ENCODE results near the gene AADAC. TPM values are rescaled to one million over a fixed set of nuclear protein-coding genes. Genes with fewer than 3 reads are reported as not detected.
"Not testable (repeated sequence)": the region's sequence is repeated elsewhere in the genome, so short reads cannot be mapped to it uniquely, and the experiment has no call there.

Gene AADAC
- polyA plus RNA-seq, 2 donors, result 0.75 to 0.82 TPM

DNA sequence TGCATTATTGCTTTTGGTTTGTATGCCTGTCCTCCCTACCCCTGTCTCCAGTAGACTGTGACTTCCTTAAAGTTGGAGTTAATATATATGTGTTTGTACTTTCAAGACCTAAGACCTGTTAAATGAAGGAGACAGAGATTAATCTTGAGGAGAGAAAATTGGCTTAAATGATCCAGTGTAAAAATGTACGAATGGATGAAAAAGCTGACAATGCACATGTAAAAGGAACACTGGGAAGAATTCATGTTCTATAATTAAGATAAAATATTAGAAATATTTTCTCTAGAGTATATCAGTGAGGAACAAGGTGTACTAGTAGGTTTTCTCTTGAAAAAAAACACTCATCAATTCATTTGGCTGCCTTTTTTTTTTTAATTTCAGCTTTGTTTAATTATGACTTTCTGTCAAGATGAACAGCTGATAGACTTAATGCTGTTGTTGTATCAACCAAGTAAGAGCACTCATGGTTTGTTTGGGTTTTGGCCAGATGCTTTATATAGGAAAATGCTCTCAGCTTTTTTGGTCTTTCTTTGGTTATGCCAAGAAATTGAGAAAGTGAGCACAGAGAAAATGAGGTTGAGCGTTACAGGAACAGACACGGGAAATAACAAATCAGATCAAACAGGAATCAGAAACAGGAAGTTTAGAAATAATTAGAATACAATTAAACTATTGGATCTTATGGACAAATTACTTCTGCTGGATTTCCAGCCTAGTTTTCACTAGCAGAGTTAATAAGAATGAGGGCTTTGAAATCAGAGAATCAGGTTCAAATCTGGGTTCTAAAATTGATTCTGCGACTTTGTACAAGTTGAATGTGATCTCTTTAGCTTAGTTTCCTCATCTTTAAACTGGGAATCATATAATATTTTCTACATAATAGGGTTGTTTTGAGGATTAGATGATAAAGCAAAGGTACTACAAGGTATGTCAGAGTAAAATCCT lies 38.3 kb upstream of the AADAC start:
- Histone ChIP-seq H3K27me3 (ENCODE audit: control insufficient read depth in 1 of 2, insufficient read depth in 2 of 2, low read length in 2 of 2) (no peaks in the 10 kb centered on the region), H3K27ac (ENCODE audit: low read depth in 2 of 2, low read length in 1 of 2) (no peak overlapping the region), H3K4me1 (ENCODE audit: control insufficient read depth in 2 of 2, insufficient read depth in 2 of 2, low read length in 1 of 2) (peaks cover 0 to 2% of the 10 kb centered on the region in 2 donors), H3K36me3 (ENCODE audit: control insufficient read depth in 2 of 2, insufficient read depth in 2 of 2, low read length in 1 of 2) (no peaks in the 10 kb centered on the region), H3K9me3 (ENCODE audit: control insufficient read depth in 2 of 2, insufficient read depth in 1 of 2, low read depth in 1 of 2, low read length in 1 of 2) (no peaks in the 10 kb centered on the region), H3K4me3 (ENCODE audit: low read depth in 1 of 2, low read length in 2 of 2) (no peak overlapping the region)
- WGBS, 2 donors, result 63 to 75% methylated on average over 4 of the region's 4 CpGs

DNA sequence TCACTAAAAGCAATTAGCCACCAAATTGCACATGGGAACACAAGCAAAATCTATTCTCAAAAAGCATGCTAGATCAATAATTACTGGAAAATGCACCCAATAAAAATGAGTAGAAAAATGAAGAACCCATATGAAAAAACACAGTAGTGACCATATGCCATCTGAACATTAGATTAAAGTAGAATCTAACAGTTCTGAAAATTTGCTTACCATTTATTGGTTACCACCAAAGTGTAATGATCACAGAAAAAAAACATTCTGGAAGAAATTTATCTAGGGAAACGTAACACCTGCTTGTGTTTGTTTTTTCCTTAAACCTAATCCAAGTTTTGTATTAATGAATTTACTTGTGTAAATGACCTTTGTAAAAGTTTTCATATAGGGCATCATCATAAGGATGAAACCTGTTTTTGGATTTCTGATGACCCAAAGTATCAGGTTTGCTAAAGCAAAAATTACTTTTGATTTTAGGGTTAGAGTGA lies 37.6 kb upstream of the AADAC start:
- Histone ChIP-seq H3K4me3 (ENCODE audit: low read depth in 1 of 2, low read length in 2 of 2) (no peak overlapping the region), H3K27ac (ENCODE audit: low read depth in 2 of 2, low read length in 1 of 2) (no peak overlapping the region), H3K27me3 (ENCODE audit: control insufficient read depth in 1 of 2, insufficient read depth in 2 of 2, low read length in 2 of 2) (no peaks in the 10 kb centered on the region), H3K36me3 (ENCODE audit: control insufficient read depth in 2 of 2, insufficient read depth in 2 of 2, low read length in 1 of 2) (no peaks in the 10 kb centered on the region), H3K4me1 (ENCODE audit: control insufficient read depth in 2 of 2, insufficient read depth in 2 of 2, low read length in 1 of 2) (no peaks in the 10 kb centered on the region), H3K9me3 (ENCODE audit: control insufficient read depth in 2 of 2, insufficient read depth in 1 of 2, low read depth in 1 of 2, low read length in 1 of 2) (no peaks in the 10 kb centered on the region)
- 72 to 79% methylated on average over 1 of the region's 1 CpG for WGBS, 2 donors

DNA sequence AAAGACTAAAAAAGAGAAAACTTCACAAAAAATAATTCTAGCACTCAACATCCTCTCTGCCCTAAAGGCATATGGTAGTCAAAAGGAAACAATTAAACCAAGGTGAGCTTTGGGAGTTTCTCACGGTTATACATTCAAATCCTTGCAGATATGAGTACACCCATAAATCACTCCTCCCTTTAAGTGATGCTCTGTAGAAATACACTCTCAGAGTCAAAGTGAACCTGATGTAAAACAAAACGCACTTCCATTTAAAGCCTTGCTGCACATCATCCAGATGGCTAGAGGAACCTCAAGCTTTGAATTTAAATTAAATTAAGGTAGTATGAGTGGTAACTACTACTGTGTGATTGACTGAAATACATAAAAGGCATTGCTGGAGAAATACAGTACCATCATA lies 36.0 kb upstream of the AADAC start:
- whole genome bisulfite sequencing, 2 donors, result 69 to 70% methylated on average over 2 of the region's 2 CpGs
- Histone ChIP-seq H3K36me3 (ENCODE audit: control insufficient read depth in 2 of 2, insufficient read depth in 2 of 2, low read length in 1 of 2) (no peaks in the 10 kb centered on the region), H3K4me1 (ENCODE audit: control insufficient read depth in 2 of 2, insufficient read depth in 2 of 2, low read length in 1 of 2) (no peaks in the 10 kb centered on the region), H3K27me3 (ENCODE audit: control insufficient read depth in 1 of 2, insufficient read depth in 2 of 2, low read length in 2 of 2) (no peaks in the 10 kb centered on the region), H3K27ac (ENCODE audit: low read depth in 2 of 2, low read length in 1 of 2) (no peak overlapping the region), H3K4me3 (ENCODE audit: low read depth in 1 of 2, low read length in 2 of 2) (no peak overlapping the region), H3K9me3 (ENCODE audit: control insufficient read depth in 2 of 2, insufficient read depth in 1 of 2, low read depth in 1 of 2, low read length in 1 of 2) (no peaks in the 10 kb centered on the region)

DNA sequence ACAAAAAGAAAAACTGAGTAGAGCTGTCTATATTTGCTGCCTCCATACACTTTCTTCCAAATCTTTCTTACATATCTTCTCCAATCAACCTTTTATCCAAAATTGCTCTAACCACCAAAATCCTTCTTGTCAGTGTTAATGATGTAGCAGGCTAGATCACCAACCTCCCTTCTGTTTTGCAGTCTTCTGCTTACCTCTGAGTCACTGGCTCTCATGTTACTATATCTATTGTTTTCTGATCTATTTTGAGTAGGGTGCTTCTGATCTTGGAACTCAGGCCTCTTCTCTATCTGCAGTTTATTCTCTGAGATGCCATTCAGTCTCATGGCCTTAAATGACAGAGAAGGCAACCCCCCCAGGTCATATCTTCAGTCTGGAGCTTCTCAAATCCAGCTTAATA lies 26.3 kb upstream of the AADAC start:
- H3K9me3 ChIP-seq (ENCODE audit: control insufficient read depth in 2 of 2, insufficient read depth in 1 of 2, low read depth in 1 of 2, low read length in 1 of 2), result no peaks in the 10 kb centered on the region
- no peaks in the 10 kb centered on the region for H3K4me1 ChIP-seq (ENCODE audit: control insufficient read depth in 2 of 2, insufficient read depth in 2 of 2, low read length in 1 of 2)
- no peaks in the 10 kb centered on the region for H3K27me3 ChIP-seq (ENCODE audit: control insufficient read depth in 1 of 2, insufficient read depth in 2 of 2, low read length in 2 of 2)
- no peak overlapping the region for H3K4me3 ChIP-seq (ENCODE audit: low read depth in 1 of 2, low read length in 2 of 2)
- no peak overlapping the region for H3K27ac ChIP-seq (ENCODE audit: low read depth in 2 of 2, low read length in 1 of 2)
- H3K36me3 ChIP-seq (ENCODE audit: control insufficient read depth in 2 of 2, insufficient read depth in 2 of 2, low read length in 1 of 2), result no peaks in the 10 kb centered on the region

DNA sequence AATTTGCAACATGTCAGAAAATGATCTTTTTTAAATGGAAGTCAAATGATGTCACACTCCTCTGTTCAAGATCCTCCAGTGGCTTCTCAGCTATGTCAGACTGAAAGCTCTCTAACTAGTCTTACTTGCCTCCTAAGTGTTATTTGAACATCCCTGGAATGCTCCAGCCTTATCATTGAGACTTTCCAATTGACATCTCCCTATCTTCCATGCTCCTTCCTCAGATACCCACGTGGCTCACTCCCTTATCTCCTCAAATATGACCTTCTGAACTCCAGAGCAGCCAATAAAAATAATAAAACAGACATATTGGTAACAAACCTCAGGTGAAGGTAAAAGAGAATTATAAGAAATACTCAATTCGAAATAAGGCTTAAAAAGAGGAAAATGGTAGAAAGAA lies 25.5 kb upstream of the AADAC start:
- Histone ChIP-seq H3K36me3 (ENCODE audit: control insufficient read depth in 2 of 2, insufficient read depth in 2 of 2, low read length in 1 of 2) (no peaks in the 10 kb centered on the region), H3K4me3 (ENCODE audit: low read depth in 1 of 2, low read length in 2 of 2) (no peak overlapping the region), H3K9me3 (ENCODE audit: control insufficient read depth in 2 of 2, insufficient read depth in 1 of 2, low read depth in 1 of 2, low read length in 1 of 2) (no peaks in the 10 kb centered on the region), H3K27me3 (ENCODE audit: control insufficient read depth in 1 of 2, insufficient read depth in 2 of 2, low read length in 2 of 2) (no peaks in the 10 kb centered on the region), H3K4me1 (ENCODE audit: control insufficient read depth in 2 of 2, insufficient read depth in 2 of 2, low read length in 1 of 2) (no peaks in the 10 kb centered on the region), H3K27ac (ENCODE audit: low read depth in 2 of 2, low read length in 1 of 2) (no peak overlapping the region)
- 70 to 81% methylated on average over 2 of the region's 2 CpGs for WGBS, 2 donors

DNA sequence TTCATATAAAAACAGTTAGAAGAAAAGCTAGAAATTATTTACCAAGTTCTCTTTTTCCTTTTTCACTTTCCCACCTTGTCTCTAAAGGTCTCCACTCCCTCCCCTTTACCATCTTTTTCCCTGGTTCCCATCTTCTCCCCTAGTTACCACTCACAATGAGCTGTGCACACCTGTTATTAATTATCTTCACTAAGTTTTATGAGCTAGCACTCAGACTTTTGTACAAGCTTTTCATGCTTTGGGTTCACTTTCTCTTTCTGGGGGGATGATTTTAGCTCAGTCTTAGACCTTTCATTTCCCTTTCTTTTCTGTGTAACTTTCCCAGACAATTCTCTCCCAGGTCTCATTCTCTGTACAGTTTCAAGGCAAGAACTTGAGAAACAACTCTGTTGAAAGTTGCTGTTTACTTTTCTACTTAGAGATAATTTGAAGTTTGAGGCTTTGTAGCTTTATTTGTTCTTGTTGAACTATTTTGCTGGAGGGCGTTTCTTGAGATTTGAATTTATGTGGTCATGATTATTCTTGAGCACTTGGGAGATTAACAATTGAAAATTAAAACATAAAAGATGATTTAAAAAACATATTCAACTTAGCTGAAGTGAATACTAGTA lies 24.0 kb upstream of the AADAC start:
- Histone ChIP-seq H3K27me3 (ENCODE audit: control insufficient read depth in 1 of 2, insufficient read depth in 2 of 2, low read length in 2 of 2) (no peaks in the 10 kb centered on the region), H3K36me3 (ENCODE audit: control insufficient read depth in 2 of 2, insufficient read depth in 2 of 2, low read length in 1 of 2) (no peaks in the 10 kb centered on the region), H3K4me3 (ENCODE audit: low read depth in 1 of 2, low read length in 2 of 2) (no peak overlapping the region), H3K9me3 (ENCODE audit: control insufficient read depth in 2 of 2, insufficient read depth in 1 of 2, low read depth in 1 of 2, low read length in 1 of 2) (no peaks in the 10 kb centered on the region), H3K27ac (ENCODE audit: low read depth in 2 of 2, low read length in 1 of 2) (no peak overlapping the region), H3K4me1 (ENCODE audit: control insufficient read depth in 2 of 2, insufficient read depth in 2 of 2, low read length in 1 of 2) (no peaks in the 10 kb centered on the region)
- 46 to 59% methylated on average over 1 of the region's 1 CpG for WGBS, 2 donors

DNA sequence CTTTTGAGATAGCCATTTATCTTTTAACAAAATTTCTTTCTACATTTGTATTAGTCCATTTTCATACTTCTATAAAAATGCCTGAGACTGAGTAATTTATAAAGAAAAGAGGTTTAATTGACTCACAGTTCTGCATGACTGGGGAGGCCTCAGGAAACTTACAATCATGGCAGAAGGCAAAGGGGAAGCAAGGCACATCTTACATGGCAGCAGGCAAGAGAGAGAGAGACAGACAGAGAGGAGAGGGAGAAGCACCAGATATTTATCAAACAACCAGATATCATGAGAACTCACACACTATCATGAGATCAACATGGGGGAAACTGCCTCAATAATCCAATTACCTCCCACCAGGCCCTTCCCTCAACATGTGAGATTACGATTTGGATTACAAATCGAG lies 23.2 kb upstream of the AADAC start:
- H3K4me1 ChIP-seq (ENCODE audit: control insufficient read depth in 2 of 2, insufficient read depth in 2 of 2, low read length in 1 of 2); H3K27ac ChIP-seq (ENCODE audit: low read depth in 2 of 2, low read length in 1 of 2); H3K27me3 ChIP-seq (ENCODE audit: control insufficient read depth in 1 of 2, insufficient read depth in 2 of 2, low read length in 2 of 2); H3K9me3 ChIP-seq (ENCODE audit: control insufficient read depth in 2 of 2, insufficient read depth in 1 of 2, low read depth in 1 of 2, low read length in 1 of 2); H3K4me3 ChIP-seq (ENCODE audit: low read depth in 1 of 2, low read length in 2 of 2); H3K36me3 ChIP-seq (ENCODE audit: control insufficient read depth in 2 of 2, insufficient read depth in 2 of 2, low read length in 1 of 2): not testable (repeated sequence)
- whole genome bisulfite sequencing, 2 donors, result 91 to 92% methylated on average over 2 of the region's 2 CpGs

DNA sequence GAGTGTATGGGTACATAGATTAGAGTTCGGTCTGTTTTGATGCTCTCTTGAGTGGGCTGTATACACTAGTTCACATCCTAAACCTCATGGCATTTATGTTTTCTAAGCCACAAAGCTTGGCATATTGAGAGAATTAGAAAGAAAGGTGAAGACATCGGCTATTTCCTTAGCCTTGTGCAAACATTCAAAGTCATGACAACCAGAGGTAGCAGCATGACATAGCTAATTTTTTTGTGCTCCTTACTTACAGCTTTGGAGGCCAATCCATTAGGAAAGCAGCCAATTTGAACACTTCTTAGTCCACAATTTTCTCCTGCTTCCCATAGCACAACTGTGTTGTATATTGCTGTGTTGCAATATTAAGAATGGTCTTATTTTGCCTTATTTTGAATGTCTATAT lies 21.5 kb upstream of the AADAC start:
- no peaks in the 10 kb centered on the region for H3K4me1 ChIP-seq (ENCODE audit: control insufficient read depth in 2 of 2, insufficient read depth in 2 of 2, low read length in 1 of 2)
- H3K9me3 ChIP-seq (ENCODE audit: control insufficient read depth in 2 of 2, insufficient read depth in 1 of 2, low read depth in 1 of 2, low read length in 1 of 2), result no peaks in the 10 kb centered on the region
- no peaks in the 10 kb centered on the region for H3K36me3 ChIP-seq (ENCODE audit: control insufficient read depth in 2 of 2, insufficient read depth in 2 of 2, low read length in 1 of 2)
- 72 to 77% methylated on average over 2 of the region's 2 CpGs for WGBS, 2 donors
- no peak overlapping the region for H3K27ac ChIP-seq (ENCODE audit: low read depth in 2 of 2, low read length in 1 of 2)
- no peak overlapping the region for H3K4me3 ChIP-seq (ENCODE audit: low read depth in 1 of 2, low read length in 2 of 2)
- H3K27me3 ChIP-seq (ENCODE audit: control insufficient read depth in 1 of 2, insufficient read depth in 2 of 2, low read length in 2 of 2), result no peaks in the 10 kb centered on the region

DNA sequence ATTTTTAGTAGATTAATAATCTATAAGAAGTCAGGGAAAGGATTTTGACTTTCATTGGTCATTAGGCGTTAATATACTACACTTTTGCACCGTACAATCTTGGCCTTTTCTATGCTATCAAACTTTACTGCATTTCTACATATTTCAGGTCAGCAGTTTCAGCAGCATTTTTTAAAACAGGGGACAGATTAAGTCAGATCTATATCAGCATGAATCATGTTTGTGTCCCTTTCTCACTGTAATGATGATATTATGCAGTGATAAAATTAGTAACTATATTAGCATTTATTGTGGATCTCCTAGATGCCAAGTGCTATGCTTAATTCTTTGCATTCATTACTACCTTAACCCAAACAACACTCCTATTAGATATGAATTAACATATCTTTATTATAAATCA lies 20.3 kb upstream of the AADAC start:
- Histone ChIP-seq H3K27ac (ENCODE audit: low read depth in 2 of 2, low read length in 1 of 2) (no peak overlapping the region), H3K4me3 (ENCODE audit: low read depth in 1 of 2, low read length in 2 of 2) (no peak overlapping the region), H3K4me1 (ENCODE audit: control insufficient read depth in 2 of 2, insufficient read depth in 2 of 2, low read length in 1 of 2) (no peaks in the 10 kb centered on the region), H3K27me3 (ENCODE audit: control insufficient read depth in 1 of 2, insufficient read depth in 2 of 2, low read length in 2 of 2) (no peaks in the 10 kb centered on the region), H3K36me3 (ENCODE audit: control insufficient read depth in 2 of 2, insufficient read depth in 2 of 2, low read length in 1 of 2) (no peaks in the 10 kb centered on the region), H3K9me3 (ENCODE audit: control insufficient read depth in 2 of 2, insufficient read depth in 1 of 2, low read depth in 1 of 2, low read length in 1 of 2) (no peaks in the 10 kb centered on the region)
- 46 to 66% methylated on average over 2 of the region's 2 CpGs for WGBS, 2 donors

DNA sequence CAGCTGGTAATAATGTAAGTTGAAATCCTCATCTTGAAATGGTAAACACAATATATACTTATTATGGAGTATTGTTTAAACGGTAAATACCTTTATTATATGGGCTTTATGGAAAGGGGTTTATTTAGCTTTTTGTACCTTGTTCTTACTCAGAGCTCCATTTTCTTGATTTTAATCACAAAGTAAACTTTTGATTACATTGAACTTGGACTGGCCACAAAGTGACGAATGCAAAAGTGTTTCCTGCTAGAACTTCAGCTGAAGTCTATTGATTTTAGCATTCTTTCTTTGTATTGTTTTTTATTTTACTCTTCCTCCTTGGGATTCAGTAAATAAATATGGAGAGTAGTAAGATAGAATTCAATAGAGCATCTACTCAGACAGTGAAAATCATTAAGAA lies 19.8 kb upstream of the AADAC start:
- 58 to 67% methylated on average over 2 of the region's 2 CpGs for WGBS, 2 donors
- no peak overlapping the region for H3K4me3 ChIP-seq (ENCODE audit: low read depth in 1 of 2, low read length in 2 of 2)
- no peaks in the 10 kb centered on the region for H3K4me1 ChIP-seq (ENCODE audit: control insufficient read depth in 2 of 2, insufficient read depth in 2 of 2, low read length in 1 of 2)
- no peak overlapping the region for H3K27ac ChIP-seq (ENCODE audit: low read depth in 2 of 2, low read length in 1 of 2)
- H3K36me3 ChIP-seq (ENCODE audit: control insufficient read depth in 2 of 2, insufficient read depth in 2 of 2, low read length in 1 of 2), result no peaks in the 10 kb centered on the region
- no peaks in the 10 kb centered on the region for H3K9me3 ChIP-seq (ENCODE audit: control insufficient read depth in 2 of 2, insufficient read depth in 1 of 2, low read depth in 1 of 2, low read length in 1 of 2)
- no peaks in the 10 kb centered on the region for H3K27me3 ChIP-seq (ENCODE audit: control insufficient read depth in 1 of 2, insufficient read depth in 2 of 2, low read length in 2 of 2)
